HepG2 (cell line): ENCODE measurements around the gene ZNF618. TPM values are rescaled to one million over a fixed set of nuclear protein-coding genes. Genes with fewer than 3 reads are reported as not detected.

Source experiments
- ATAC-seq: fragments of 200-7000 bp; cut with Tn5 transposase; 3 replicates; pipeline ENCODE4 v1.9.1; 2020; ENCODE audit warnings: mild to moderate bottlenecking, moderate library complexity
- BruUV-seq: library from RNA; stranded (reverse); fragments of 400-500 nt; replicated peaks from 2 replicates; lab custom pipeline; 2021; lab: Mats Ljungman, UMichigan
- CTCF ChIA-PET: fragments of 300-600 bp; formaldehyde crosslinking; extraction: SDS; loops from one replicate; lab custom pipeline; 2021; ENCODE audit warnings: low total read pairs, inconsistent platforms, low intra/inter-chr PET ratio; lab: Yijun Ruan, JAX
- POLR2A ChIA-PET: fragments of 350-600 bp; sonication (Branson Sonifier 250); formaldehyde crosslinking; loops from one replicate; lab custom pipeline; 2020; ENCODE audit warnings: antibody characterized with exemption, inconsistent platforms; lab: Yijun Ruan, JAX
- DNase-seq: peaks from one replicate; pipeline ENCODE4 v3.0.0-alpha.2; 2015; ENCODE audit warnings: low spot score
- FAIRE-seq: peaks from 3 replicates; lab custom pipeline; 2011; peaks lifted over from hg19 to GRCh38; lab: Jason Lieb, UNC
- H2AFZ ChIP-seq: one replicate; pipeline ENCODE4 v1.6.1; 2011; ENCODE audit warnings: low read length, inconsistent platforms
- H3K27ac ChIP-seq: fragments of 300-600 bp; 3 replicates; pipeline ENCODE4 v1.8.0; 2011; ENCODE audit warnings: mixed run types, mild to moderate bottlenecking, mixed read lengths, low read length, inconsistent platforms; ENCODE audit not compliant: insufficient read depth; ENCODE audit errors: extremely low read length
- H3K27me3 ChIP-seq, 2 experiments: fragments of 200-600 bp in 1 of 2; 2 replicates in 1 of 2; 3 replicates in 1 of 2; pipeline versions ENCODE4 v1.6.0 to v1.8.0; 2011; ENCODE audit warnings: low read length in 2 of 2, mild to moderate bottlenecking in 2 of 2, moderate library complexity in 2 of 2, inconsistent platforms in 1 of 2; ENCODE audit not compliant: insufficient read depth in 2 of 2, control insufficient read depth in 1 of 2
- H3K36me3 ChIP-seq, 2 experiments: fragments of 200-600 bp in 1 of 2; replicated peaks in 1 of 2; 2 replicates in 1 of 2; 3 replicates in 1 of 2; pipeline versions ENCODE4 v1.5.1 to v1.8.0; 2011; ENCODE audit warnings: low read length in 2 of 2, inconsistent platforms in 1 of 2; ENCODE audit not compliant: insufficient read depth in 2 of 2, control insufficient read depth in 1 of 2
- H3K4me1 ChIP-seq: 2 replicates; pipeline ENCODE4 v1.5.1; 2012; ENCODE audit warnings: low read length, inconsistent platforms; ENCODE audit not compliant: insufficient read depth
- H3K4me2 ChIP-seq: 2 replicates; pipeline ENCODE4 v1.6.0; 2011; ENCODE audit warnings: low read depth, low read length, inconsistent platforms
- H3K4me3 ChIP-seq, 3 experiments: fragments of 200-600 bp in 1 of 3; sonication (generic), shearing (Covaris generic) in 1 of 3; replicated peaks in 1 of 3; 2 replicates each; pipeline ENCODE4 v1.5.1; 2011 to 2016; ENCODE audit warnings: low read length in 3 of 3, inconsistent platforms in 2 of 3, low read depth in 2 of 3, mild to moderate bottlenecking in 2 of 3, control low read depth in 1 of 3, mixed read lengths in 1 of 3; ENCODE audit not compliant: insufficient read depth in 1 of 3
- H3K79me2 ChIP-seq: one replicate; pipeline ENCODE4 v1.6.1; 2011; ENCODE audit warnings: low read length, inconsistent platforms; ENCODE audit not compliant: insufficient read depth
- H3K9ac ChIP-seq: 2 replicates; pipeline ENCODE4 v1.6.0; 2011; ENCODE audit warnings: mild to moderate bottlenecking, low read depth, low read length, inconsistent platforms; ENCODE audit not compliant: insufficient read depth
- H3K9me3 ChIP-seq: 2 replicates; pipeline ENCODE4 v1.5.1; 2012; ENCODE audit warnings: mild to moderate bottlenecking, low read length
- H4K20me1 ChIP-seq: 2 replicates; pipeline ENCODE4 v1.6.0; 2011; ENCODE audit warnings: inconsistent platforms, mild to moderate bottlenecking, low read length, moderate library complexity; ENCODE audit not compliant: insufficient read depth
- ATF2 ChIP-seq: sonication (generic); formaldehyde crosslinking; IDR thresholded peaks from 2 replicates; pipeline ENCODE4 v1.4.0; 2020; ENCODE audit warnings: missing genetic modification reagents
- FOXO4 ChIP-seq: sonication (generic); formaldehyde crosslinking; conservative IDR thresholded peaks from 2 replicates; pipeline ENCODE4 v1.8.1; 2023; ENCODE audit warnings: missing genetic modification reagents
- NR3C1 ChIP-seq: sonication (generic); formaldehyde crosslinking; IDR thresholded peaks from 2 replicates; pipeline ENCODE4 v1.4.0; 2020; ENCODE audit warnings: missing genetic modification reagents
- TBP ChIP-seq: sonication (generic); formaldehyde crosslinking; IDR thresholded peaks from 2 replicates; pipeline ENCODE4 v1.5.0; 2020; ENCODE audit warnings: missing genetic modification reagents
- ZMYM4 ChIP-seq: sonication (generic); formaldehyde crosslinking; IDR thresholded peaks from 2 replicates; pipeline ENCODE4 v1.8.1; 2023; ENCODE audit warnings: mild to moderate bottlenecking, missing genetic modification reagents
- ZNF282 ChIP-seq: fragments of 450-650 bp; IDR thresholded peaks from 2 replicates; pipeline ENCODE4 v1.6.1; 2018; ENCODE audit not compliant: partially characterized antibody
- ZNF549 ChIP-seq: sonication (generic); formaldehyde crosslinking; IDR thresholded peaks from 2 replicates; pipeline ENCODE4 v1.5.0; 2020; ENCODE audit warnings: missing genetic modification reagents
- ZNF691 ChIP-seq: sonication (generic); formaldehyde crosslinking; IDR thresholded peaks from 2 replicates; pipeline ENCODE4 v1.4.0; 2020; ENCODE audit warnings: missing genetic modification reagents, low read depth, mild to moderate bottlenecking, borderline replicate concordance
- ZNF777 ChIP-seq: sonication (generic); formaldehyde crosslinking; IDR thresholded peaks from 2 replicates; pipeline ENCODE4 v1.4.0; 2020; ENCODE audit warnings: missing genetic modification reagents
- ZSCAN20 ChIP-seq: sonication (generic); formaldehyde crosslinking; IDR thresholded peaks from 2 replicates; pipeline ENCODE4 v1.4.0; 2020; ENCODE audit warnings: missing genetic modification reagents, mild to moderate bottlenecking, borderline replicate concordance
- WGBS: methylation state at CpG from one replicate; pipeline ENCODE4 v1.1.6; 2017; ENCODE audit warnings: low lambda C conversion rate; 5-methylcytosine and 5-hydroxymethylcytosine counted together
- in situ Hi-C: cut with HindIII; loops from 2 replicates; pipeline ENCODE4 v1.10.0; 2017; ENCODE audit warnings: low pct_unique_long_range_greater_than_20kb; ENCODE audit not compliant: extremely low pct_ligation_motif_present
- intact Hi-C: fragments of 100-400 bp; cut with micrococcal nuclease; formaldehyde crosslinking; loops from one replicate; pipeline ENCODE4 v1.10.0; 2022; ENCODE audit not compliant: unreplicated experiment
- polyA plus RNA-seq, 8 experiments: library from polyadenylated mRNA; depleted of rRNA in 3 of 8; stranded (reverse) in 7 of 8; unstranded in 1 of 8; fragments of >200 nt; fragmentation: Illumina TruSeq in 4 of 8; extraction: Trizol in 4 of 8; gene quantifications; 2 replicates each; pipeline versions ENCODE4 v1.2.1 to v1.2.3, GENCODE V29; 2011 to 2016; ENCODE audit warnings: low read depth in 4 of 8, missing spikeins in 1 of 8, mixed read lengths in 1 of 8; ENCODE audit not compliant: insufficient read depth in 1 of 8
- total RNA-seq, 5 experiments: library from RNA; depleted of rRNA; stranded (reverse); fragments of >200 nt; fragmentation: Illumina TruSeq; extraction: Trizol; gene quantifications; 2 replicates each; pipeline ENCODE4 v1.2.3, GENCODE V29; 2016; ENCODE audit warnings: low read depth in 1 of 5

ZNF618 gene
- total and polyA plus RNA-seq, 2 of the 13 experiments (the other 11 are each of a cell fraction or from before 2014, with no cell fraction given), result 0.07 TPM

GRCh38 chr9:114027159-114027862, 151.2 kb downstream of the ZNF618 start:
- no peak for TF ChIP-seq ZMYM4
- TF ChIP-seq NR3C1, result no peak
- no peak for TF ChIP-seq TBP (CRISPR knock-in tag)
- TF ChIP-seq ATF2 (CRISPR knock-in tag), result no peak
- no peak for TF ChIP-seq ZNF282
- no peak for TF ChIP-seq ZSCAN20
- TF ChIP-seq FOXO4 (CRISPR knock-in tag), result no peak
- no peak for TF ChIP-seq ZNF691 (CRISPR knock-in tag)
- no peak for TF ChIP-seq ZNF549 (CRISPR knock-in tag)
- no peak for TF ChIP-seq ZNF777 (CRISPR knock-in tag)
- no peak overlapping the region for H3K4me2 ChIP-seq
- no peaks in the 10 kb centered on the region for H3K4me1 ChIP-seq
- ChIA-PET CTCF (no interaction called here), POLR2A (no interaction called here)
- H3K9ac ChIP-seq, result no peak overlapping the region
- WGBS, result 49% methylated on average over 4 of the region's 13 CpGs
- H2AFZ ChIP-seq, result no peak overlapping the region
- no peaks in the 10 kb centered on the region for H4K20me1 ChIP-seq
- no peak overlapping the region for H3K27ac ChIP-seq
- FAIRE-seq (no peak), DNase-seq (no peak), ATAC-seq (peak; percentile 24; the same call in 1 of the 3 replicates)
- in situ Hi-C loops, result loop anchor here (25.0 kb wide), 1 partner anchor 290 kb away; no protein-coding TSS in a partner anchor
- peaks cover 0 to 25% of the 10 kb centered on the region in 2 experiments; a peak in 2 of 5 replicates for H3K27me3 ChIP-seq
- no TSS peak for BruUV-seq
- H3K36me3 ChIP-seq, result no peaks in the 10 kb centered on the region
- H3K79me2 ChIP-seq, result no peaks in the 10 kb centered on the region
- peaks cover 8% of the 10 kb centered on the region; the same call in 1 of the 2 replicates for H3K9me3 ChIP-seq
- intact Hi-C loops, result loop anchor here (10.0 kb wide), 1 partner anchor 63 kb away; no protein-coding TSS in a partner anchor
- H3K4me3 ChIP-seq, result no peak overlapping the region
